ENCODE measurements around the gene SNX32. TPM values are rescaled to one million over a fixed set of nuclear protein-coding genes. Genes with fewer than 3 reads are reported as not detected.

The SNX32 gene
- 1.0 TPM for polyA plus RNA-seq (2013, experiment 1 of 2; ENCODE audit: insufficient read length)
- polyA plus RNA-seq (2013, experiment 2 of 2; ENCODE audit: insufficient read length), result 0.85 TPM

DNA sequence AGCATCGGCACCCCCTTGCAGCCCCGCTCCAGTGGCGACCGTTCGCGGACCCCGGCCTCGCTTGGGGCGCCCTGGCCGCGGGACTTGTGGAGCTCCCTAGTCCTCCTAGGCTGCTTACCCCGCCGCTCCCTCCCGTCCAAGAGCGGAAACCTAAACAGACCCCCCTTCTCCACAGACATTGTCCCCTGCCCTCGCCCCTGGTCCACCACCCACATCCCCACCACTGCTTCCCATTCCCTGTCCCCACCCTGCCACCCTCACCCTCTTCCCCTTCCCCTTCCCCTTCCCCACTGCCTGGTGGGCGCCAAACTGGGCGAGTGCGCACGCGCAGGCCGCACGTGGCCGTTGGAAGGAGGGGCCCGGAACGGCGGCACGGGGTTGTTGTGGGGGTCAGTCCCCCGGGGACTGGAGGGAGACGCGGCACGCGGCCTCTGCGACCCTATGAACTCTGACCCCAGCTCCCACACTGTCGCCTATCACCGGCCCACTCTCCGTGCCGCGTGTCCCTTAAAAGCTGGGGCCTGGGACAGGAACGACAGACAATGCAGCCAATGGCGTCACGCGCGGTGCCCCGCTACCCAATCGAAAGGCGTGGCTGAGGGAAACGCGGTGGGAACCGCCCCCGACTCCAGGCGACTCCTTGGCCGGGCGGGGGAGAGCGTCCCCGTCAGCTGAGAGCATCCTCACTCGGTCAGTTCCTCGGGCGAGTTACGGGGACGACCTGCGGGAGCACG, at the start of gene SNX32:
SNX32 (plus strand) TSS at position 667 of the 734 bp plus-strand sequence. CDS start 103 bp downstream, outside the sequence.
- peak; percentile 93 for DNase-seq

DNA sequence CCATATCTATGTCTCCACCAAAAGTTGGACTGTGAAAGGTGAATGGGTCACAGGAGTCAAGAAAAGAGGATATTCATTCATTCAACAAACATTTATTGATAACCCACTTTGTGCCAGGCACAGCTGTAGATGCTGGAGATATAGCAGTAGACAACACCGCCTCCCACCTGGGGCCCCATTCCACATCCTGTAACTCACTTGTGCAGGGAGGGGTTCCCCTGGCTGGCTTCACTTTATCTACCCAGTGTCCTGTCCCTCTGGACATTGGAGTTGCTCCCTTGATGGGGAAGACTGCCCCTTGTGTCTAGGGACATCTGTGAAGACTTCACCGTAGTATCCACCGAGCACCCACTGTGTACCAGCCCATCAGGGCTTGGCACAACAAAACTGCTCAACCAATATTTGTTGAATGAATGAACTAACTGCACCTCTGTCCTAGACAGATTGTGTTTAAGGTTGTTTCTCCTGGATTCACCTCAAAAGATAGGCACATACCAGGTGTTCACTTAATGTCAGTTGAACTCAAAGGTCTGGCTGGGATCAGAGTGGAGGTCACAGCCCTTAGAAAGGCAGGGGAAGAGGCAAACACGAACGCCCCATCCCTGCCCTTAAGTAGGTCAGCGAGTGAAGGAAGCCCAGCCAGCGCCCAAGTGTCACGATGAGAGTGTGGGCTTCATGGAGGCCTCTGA, 48.3 kb upstream of the SNX32 start:
- DNase-seq, result no peak

DNA sequence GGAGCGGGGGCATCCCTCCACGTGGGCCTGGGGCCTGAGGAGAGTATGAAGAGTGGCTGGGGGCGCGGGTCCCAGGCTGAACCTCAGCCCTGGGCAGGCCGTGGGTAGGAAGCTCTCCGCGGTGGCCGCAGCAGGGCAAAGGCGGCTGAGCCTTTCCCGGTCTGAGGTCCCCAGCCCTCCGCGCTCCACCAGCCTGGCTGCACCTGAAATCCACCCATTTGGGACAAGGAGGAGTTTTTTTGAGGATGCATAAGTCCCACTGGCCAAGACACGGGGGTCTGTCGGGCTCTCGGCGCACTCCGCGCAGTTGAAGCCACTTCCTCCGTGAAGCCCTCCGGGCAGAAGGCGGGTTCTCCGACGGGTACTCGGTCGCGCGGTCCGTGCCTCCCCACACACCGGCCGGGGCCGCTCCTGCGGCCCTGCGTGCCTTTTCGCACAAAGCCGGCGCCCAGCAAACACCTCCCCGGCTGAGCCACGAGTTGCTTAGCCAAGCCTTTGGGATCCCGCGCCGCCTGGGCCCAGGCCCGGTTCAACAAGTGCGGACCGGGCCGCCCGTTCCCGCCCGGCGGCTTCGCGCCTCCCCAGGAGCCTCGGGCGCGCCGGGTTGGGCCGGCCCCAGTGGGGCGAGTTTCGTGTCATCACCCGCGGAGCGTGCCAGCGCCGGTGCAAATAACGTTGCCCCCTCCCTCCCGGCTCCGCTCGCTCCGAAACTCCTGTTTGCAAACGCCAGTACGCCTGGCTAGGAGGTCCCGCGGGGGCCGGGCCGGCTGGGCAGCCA, 47.6 kb upstream of the SNX32 start:
- DNase-seq, result no peak

DNA sequence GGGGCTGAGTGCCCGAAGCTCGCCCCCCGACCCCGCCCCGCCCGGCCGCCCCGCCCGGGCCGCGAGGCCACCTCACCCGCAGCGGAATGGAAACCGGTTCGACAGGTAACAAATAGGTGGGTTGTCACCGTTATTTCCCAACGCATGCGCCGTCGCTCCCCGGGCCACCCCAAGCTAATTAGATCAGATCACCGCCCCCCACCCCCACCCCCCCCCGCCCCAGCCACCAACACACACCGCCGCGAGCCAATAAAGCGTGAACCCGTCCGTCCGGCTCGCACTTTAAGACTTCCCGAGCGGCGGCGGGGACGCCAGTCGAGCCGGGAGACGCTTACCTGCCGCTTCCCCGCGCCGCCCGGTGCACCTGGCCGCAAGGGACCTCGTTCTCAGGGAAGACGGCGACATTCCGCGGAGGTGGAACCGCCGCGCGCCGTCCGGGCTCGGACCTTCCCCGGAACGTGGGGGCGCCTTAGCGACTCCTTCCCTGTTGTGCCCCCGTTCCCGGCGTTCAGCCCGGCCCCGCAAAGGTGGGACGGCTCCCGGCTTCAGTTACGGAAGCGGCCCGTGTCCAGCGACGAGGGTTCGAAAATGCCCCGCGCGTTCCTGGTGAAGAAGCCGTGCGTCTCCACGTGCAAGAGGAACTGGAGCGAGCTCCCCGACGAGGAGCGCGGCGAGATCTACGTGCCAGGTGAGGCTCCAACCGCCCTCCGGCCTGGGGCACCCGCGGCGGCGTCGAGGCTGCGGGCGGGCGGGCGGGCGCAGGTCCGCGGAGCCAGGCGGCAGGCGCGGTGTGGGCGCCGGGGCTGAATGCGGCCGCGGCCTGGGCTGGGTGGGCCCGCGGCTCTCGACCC, 46.8 kb upstream of the SNX32 start, which contains the start of gene OVOL1:
OVOL1 (plus strand) TSS at position 278 of the 851 bp plus-strand sequence; CDS start at position 589, 311 bp downstream.
- DNase-seq, result no peak

DNA sequence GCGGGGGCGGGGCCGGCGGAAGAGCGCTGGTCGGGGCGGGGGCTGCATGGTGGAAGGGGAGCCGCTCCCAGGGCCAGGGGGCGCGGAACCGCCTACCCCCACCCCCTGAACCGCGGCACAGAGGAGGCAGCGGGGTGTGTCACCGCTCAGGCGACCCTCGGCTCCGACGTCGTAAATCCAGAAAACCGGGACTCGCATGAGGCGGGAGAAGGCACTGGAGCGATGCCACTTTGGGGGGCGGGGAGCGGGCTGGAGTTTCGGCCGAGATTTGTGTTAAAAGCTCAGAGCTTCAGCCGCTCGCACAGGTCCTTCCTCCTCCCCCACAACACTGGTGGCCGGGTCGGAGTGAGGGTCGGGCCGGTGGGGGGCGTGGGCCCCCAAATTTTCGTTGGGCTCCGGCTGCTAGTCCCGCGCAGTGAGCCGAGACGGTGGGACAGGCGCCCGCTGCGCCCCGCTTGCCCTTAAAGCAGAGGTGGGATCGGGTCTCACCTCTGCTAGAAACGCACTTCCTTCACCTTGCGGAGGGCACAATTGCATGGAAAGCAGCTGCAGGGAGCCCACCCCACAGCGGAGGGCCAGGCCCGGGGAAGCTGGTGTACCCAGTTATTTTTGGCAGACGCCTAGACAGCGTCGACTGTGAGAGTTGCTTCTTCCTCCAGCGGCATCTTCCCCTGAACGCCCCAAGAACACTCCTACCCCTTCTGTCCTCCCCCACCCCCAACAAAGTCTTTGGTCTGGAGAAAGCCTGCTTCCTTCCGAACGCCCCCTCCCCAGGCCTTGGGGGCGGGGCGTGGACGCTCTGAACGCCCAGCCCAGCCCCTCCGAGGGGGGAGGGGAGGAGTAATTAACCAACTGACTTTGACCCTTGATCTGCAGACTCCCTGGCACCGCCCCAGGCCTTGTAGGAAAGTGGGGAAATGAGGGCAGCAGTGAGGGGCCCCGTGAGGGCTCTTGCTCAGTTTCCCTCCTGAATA, 45.8 kb upstream of the SNX32 start:
- DNase-seq, result no peak

DNA sequence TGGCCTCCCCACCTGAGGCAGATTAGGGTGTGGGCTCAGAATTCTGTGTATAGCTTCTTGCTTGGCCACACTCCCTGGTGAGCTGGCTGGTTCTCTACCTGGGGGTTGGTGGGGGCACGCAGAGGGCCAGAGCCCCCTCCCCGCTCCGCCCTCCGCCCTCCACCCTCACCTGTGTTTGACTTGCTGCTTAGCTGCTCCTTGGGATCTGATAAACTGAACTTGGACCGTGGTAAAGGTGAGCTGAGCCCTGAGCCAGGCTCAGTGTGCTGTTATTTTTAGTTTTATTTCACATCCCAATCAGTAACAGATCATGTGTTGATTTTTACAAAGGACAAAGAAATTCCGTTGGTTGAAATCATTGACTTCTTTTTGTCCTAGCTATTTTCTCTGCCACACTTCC, 44.9 kb upstream of the SNX32 start:
- DNase-seq, result no peak

DNA sequence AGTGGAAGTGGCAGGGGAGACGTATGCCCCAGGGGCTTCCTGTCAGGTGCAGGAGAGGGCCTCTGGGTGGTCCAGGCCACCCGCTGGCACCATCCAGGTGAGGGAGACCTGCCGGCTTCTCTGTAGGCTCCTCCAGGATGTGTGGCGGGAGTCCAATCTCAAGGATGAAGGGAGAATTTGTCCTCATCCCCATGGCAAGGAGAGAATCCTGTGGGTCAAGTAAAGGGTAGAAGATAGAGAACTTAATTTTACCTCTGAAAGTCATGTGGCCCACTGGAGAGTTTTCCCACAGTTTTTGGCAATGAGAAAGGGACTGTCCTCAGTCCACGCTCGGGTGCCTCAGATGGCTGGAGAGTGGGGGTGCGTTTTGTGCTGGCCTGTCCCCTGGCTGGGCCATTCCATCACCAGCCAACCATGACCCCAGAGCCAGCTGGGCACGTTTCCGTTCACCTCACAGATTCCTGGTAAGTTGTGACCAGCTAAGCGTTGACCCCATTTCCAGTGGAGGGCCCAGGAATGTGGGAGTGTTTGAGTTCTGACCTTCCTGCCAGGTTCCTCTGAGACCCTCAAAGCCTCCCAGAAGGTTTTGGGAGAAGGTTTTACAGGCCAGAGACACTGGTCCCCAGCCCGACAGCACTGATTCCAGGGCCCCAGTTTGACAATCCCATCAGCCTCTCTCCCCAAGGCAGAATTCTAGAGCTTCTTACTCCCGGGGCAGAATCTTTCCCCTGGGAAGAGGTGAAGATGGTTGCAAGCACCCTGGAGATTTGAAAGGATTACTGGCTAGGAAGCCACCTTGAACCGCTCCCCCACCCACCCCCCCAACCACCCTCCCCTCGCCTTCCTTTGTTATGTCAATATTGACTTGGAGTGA, 44.3 kb upstream of the SNX32 start:
- no peak for DNase-seq

DNA sequence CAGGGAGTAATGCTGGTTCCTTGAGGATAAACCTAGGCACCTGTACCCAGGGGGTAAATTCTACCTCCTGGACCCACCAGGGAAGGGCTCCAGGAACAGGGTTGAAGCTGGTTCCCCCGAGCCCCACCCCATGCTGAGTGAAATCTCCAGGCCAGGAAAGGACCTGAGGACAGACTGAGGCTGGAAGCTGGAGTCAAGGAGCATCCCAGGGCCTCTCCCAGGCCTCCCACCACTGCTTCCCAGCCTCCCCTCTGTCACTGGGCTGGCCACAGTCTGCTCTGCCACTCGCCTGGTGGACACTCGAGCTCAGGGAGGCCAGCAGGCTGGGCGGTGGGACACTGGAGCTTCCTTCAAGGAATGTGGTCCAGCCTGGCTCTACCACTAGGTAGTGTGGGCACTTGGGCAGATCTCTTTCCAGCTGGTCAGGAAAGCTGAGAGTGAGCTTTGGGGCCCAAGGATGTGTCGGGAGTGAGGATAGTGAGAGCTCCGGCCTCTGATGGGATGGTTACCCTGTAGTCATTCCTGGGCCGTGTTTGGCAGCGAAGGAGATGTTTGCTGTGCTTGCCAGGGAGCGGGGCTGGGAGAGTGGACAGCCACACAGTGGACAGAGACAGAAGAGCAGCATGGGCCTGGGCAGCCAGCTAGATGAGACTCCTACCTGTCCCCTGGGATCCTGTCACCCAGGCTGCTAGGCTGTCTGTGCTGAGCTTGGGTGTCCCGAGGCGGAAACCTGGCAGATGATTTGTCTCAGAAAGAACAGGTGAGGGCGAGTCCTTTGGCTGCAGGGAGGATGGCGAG, 43.5 kb upstream of the SNX32 start:
- DNase-seq, result no peak

DNA sequence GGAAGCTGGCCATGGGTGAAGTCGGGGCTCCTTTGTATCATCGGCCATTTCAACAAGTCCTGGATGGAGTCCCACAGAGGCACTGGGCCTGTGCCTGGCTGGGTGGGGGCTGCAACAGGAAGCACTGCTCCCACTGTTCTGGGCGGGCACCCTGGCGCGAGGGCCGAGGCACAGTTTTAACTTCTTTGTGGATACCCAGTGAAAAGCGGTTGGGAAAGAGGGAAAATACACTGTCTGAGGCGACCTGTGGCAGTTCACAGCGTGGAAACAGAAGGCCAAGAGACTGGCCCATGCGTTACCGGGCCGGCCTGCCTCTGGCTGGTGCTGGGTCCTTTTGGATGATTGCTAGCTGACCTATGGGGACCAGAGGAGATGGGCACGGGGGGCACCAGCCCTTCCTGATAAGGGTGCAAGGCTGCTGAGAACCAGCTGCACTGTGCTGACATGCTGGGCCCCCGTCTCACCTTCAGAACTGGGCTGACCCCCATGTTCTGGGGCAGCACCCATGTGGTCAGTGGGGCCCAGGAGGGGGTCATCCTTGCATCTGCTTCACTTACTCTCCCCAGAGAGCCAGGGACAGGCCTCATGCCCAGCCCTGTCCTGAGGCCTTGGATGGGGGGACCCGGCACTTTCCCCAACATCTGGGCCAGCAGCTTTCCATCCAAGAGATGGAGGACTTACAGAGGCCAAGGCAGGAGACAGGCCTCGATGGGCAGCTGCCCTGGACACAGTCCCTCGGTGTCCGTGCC, 42.7 kb upstream of the SNX32 start:
- DNase-seq, result no peak

DNA sequence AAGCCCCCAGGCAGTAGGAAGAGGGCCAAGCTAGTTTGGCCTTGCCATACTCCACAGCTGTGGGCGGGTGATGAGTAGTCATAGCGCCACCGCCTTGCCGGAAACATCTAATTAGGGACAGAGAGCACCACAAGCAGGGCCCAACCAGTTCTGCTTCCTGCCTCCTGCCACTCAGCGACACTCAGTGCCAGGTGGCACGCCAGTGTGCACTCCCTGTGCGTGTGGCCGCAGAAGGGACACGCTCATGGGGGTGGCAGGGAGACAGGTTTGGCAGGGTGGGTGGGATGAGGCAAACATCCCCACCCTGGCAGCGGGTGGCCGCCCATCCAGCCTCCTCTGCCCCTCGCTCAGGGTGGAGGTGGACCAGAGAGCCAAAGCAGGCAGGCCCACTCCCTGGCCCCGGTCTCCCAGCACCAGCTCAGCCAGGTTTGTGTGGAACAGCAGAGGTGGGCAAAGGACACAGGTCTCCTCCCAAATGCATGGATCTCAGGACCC, 42.0 kb upstream of the SNX32 start:
- DNase-seq, result no peak

DNA sequence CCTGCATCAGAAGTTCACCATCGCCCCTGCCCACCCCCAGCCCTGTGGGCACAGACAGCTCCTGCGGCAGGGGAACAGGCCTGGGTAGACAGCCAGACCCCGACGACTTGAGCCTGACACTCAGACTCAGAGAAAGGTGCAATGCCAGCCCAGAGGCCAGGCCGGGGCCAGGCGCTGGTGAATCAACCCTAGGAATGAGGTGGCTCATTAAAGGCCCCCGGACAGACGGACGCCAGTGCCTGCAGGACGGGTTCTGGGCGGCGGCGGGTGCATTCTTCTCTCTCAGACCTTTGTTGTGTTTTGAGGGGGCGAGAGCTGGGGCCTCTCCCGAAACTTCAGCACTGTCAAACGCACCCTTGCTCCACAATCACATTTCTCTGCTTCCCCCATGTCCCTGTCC, 41.3 kb upstream of the SNX32 start:
- DNase-seq, result no peak

DNA sequence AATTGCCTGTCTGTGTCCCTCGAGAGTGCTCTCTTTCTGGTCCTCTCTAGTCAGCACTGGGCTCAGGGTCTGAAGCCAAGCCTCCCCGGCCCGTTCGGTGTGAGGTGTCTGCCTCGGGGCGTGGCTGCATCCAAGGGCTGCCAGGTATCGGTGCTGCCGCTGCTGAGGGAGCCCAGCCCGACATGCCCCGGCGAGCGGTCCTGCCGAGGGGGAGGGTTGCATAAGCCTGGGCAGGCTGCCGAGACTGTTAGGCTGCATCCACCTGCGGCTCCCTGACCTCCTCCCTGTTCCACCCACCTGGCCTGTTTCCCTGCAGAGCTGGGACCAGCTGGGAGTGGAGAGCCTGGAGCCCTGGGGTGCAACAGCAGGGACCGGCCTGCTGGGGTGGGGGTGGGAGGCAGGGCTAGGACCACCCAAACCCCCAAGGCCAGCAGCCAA, 40.6 kb upstream of the SNX32 start:
- no peak for DNase-seq

DNA sequence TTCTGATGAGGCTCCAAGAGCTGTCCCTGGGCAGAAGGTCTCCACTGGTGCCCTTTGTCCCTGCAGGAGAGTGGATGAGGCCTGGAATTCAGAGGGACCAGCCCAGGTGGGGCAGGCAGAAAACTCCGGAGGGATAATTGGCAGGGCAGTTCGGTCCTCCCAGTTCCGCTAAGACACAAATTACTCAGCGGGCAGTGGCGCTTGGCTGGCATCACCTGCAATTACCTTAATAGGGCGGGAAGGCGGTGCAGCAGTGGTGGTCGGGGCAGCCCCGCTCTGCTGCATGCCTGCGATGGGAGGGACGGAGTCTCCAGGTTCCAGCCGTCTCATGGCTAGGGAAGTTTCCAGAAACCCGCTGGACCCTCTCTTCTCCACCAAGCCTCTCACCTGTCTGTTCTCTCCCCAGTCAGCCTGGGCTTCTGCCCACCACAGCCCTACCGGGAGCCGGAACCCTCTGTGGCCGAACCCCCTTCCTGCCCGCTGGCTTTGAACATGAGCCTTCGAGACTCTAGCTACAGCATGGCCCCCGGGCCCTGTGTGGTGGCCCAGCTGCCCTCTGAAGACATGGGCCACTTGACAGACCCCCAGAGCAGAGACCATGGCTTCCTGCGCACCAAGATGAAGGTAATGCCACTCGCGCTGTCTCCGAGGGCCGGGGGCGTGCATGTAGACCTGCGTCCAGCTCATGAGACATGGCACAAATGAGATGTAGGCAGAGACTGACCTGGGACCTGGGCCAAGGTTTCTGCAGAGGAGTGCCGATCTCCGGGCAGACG, 40.0 kb upstream of the SNX32 start:
- no peak for DNase-seq

DNA sequence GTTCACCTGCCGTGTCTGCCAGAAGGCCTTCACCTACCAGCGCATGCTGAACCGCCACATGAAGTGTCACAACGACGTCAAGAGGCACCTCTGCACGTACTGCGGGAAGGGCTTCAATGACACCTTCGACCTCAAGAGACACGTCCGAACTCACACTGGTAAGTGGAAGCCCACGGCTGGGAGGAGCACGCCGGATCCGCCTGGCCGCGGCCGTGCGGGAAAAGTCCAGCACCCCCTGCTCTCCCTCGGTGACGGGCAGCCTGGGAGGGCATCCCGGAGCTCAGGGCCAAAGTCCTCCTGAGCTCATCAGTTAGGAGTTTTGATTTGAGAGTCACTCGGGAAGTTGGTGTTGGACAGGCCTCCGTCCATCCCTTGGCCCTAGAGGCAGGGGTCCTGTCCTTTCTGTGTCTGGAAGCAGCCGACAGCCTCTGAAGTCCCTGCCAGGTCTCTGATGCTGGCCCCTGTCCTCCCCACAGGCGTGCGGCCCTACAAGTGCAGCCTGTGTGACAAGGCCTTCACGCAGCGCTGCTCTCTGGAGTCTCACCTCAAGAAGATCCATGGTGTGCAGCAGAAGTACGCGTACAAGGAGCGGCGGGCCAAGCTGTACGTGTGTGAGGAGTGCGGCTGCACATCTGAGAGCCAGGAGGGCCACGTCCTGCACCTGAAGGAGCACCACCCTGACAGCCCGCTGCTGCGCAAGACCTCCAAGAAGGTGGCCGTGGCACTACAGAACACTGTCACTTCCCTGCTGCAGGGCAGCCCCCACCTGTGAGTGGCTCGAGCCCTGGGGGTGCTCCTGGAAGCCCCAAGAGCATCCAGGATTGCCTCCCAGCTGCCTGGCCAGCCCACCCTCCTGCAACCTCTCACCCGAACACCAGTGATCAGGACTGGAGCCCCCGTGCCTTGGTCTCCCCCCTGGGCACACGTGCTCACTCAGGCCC, 38.9 kb upstream of the SNX32 start:
- no peak for DNase-seq

DNA sequence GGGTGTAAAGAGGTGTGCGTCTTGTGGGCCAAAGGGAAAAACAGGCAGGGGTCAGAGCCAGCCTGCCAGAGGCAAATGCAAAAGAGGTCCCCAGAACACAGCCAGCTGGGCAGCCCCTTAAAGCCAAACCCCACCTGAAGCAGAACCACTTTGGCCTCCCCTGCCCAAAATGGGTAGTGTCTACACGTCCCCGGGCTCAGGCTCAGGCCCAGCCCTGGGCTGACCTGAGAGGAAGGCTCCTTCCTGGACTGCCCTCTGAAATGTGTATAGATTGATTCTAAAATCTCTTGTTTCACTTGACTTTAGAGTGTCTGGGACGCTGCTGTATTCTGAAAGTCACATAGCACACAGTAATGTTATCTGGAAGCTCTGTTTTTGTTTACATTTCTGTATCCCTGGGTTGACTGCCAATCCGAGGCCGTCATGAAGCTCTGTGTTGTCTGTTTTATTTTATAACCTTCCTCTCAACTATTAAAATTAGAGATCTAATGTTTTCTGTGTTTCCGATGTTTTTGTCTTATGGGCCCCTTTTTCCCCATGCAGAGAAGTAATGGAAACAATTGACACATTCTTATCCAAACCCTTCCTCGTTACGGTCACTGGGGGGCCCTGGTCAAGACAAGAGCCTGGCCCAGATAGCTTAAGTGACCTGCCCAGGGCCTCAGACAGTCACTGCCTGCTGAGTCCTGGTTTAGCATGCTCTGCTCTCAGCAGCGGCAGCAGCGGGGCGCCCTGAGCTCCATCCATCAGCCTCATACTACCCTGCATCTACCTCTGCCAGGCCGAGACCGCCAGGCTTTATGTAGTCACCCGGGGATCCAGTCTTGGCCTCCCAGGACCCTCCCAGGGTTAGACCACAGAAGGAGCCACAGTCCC, 36.8 kb upstream of the SNX32 start:
- DNase-seq, result no peak

Measured in fibroblast of skin of scalp (primary cell).